Esophagus mucosa (tissue), 1 donor: Measurements from ENCODE around the gene TBC1D28. TPM values are rescaled to one million over a fixed set of nuclear protein-coding genes. Genes with fewer than 3 reads are reported as not detected.
"Not testable (repeated sequence)": the region's sequence is repeated elsewhere in the genome, so short reads cannot be mapped to it uniquely, and the experiment has no call there.

Source experiments
- ATAC-seq: fragments of 200-7000 bp; cut with Tn5 transposase; one replicate; pipeline ENCODE4 v1.9.1; 2020
- total RNA-seq: library from RNA; stranded (reverse); gene quantifications from one replicate; pipeline ENCODE4 v1.2.4, GENCODE V29; 2023
- donor health status: DM: yes; HTN: yes; CAD: no.

Gene TBC1D28
- total RNA-seq = not detected

DNA sequence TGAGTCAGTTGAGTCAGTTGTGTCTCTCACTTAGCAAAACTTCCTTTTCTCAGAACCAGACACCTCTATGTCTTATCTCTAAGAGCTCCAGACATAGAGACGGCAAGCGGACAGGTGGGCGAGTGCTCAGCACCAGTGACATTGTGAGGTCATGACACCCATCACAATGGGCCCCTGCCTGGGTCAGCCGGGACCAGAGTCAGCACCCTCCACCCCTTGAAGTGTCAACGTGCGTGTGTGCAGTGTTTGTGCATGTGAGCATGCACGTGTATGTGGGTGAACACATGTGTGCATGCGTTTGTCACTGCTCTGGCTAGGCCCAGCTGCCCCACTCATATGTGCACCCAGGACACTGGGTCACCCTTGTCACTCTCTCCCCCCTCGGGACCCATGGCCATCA, at the start of gene TBC1D28:
Gene TBC1D28, minus strand, starts transcription at position 101 of the 400 bp plus-strand sequence. CDS start 3,039 bp downstream, outside the sequence.
- ATAC-seq = not testable (repeated sequence)

DNA sequence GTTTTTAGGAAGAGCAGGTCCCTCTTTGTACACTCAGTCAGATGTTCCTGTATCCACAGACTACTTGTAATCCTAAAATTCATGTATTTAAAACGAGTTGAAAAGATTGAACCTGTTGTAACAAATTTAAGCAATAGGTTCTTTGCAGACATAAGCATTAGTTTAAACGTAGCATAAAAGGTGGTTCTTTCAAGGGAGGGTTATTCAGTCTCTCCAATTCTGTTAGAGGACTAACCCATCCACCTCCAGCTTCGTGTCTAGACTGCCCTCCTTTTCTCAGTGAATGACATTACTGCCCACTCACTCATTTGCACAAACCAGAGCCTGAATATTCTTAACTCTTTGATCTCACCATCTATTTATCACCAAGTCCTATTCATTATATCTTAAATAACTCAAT, 38.5 kb upstream of the TBC1D28 start:
- ATAC-seq = not testable (repeated sequence)

DNA sequence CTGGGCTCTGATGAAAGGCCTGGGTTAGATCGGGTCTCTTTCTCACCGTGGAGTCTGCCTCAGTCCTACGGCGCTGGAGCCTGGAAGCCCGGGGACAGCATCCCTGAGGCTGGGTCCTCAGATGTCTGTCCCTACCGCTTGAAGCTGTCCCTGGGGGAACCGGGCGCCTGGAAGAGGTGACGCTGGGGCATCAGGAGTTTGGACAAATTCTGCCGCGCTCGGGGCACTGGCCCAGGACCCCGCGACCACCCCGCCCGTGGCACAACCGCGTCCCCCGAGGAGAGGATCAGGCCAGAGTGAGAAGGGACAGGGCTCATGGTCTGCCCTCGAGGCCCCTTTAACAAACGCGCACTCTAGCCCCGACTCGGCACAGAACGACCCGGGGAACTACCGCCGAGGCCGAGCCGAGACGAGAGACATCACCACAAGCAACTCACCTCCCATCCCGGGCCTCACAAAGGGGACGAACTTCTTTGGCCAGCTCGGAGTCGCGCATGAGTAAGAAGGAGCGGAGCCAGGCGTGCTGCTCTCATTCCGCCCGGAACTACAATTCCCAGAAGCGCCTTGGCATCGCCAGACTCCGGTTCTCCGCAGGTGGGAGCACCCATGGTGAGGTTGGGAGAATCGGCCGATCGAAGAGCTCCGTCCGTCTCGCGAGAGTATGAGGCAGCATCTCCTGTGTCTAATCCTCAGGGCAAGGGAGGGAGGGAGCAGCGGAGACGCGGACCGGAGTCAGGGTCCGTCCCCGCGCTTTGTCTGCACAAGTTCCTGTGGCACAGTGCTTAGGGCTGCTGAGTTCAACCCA, 37.8 kb upstream of the TBC1D28 start, which contains the start of gene FOXO3B:
Gene FOXO3B, minus strand, starts transcription at position 548 of the 805 bp plus-strand sequence. CDS start 663 bp downstream, outside the sequence.
- ATAC-seq = peak; percentile 93

DNA sequence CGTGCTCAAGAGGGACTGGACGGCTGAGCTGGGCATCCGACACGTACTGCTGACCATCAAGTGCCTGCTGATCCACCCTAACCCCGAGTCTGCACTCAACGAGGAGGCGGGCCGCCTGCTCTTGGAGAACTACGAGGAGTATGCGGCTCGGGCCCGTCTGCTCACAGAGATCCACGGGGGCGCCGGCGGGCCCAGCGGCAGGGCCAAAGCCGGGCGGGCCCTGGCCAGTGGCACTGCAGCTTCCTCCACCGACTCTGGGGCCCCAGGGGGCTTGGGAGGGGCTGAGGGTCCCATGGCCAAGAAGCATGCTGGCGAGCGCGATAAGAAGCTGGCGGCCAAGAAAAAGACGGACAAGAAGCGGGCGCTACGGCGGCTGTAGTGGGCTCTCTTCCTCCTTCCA, 33.2 kb upstream of the TBC1D28 start:
- ATAC-seq = not testable (repeated sequence)

DNA sequence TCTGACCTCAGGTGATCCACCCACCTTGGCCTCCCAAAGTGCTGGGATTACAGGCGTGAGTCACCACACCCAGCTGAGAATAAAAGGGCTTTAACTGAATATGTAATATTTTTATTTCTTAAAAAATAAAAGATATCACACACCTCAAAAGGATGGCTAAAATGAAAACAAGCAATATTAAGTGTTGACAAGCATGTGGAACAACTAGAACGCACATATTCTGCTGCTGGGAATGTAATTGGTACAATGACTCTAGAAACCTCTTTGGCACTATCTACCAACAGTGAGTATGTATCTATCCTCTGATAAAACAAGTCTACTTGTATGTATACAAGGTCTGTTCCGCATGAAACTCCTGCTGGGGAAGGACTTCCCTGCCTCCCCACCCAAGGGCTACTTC, 32.7 kb upstream of the TBC1D28 start:
- ATAC-seq = not testable (repeated sequence)

DNA sequence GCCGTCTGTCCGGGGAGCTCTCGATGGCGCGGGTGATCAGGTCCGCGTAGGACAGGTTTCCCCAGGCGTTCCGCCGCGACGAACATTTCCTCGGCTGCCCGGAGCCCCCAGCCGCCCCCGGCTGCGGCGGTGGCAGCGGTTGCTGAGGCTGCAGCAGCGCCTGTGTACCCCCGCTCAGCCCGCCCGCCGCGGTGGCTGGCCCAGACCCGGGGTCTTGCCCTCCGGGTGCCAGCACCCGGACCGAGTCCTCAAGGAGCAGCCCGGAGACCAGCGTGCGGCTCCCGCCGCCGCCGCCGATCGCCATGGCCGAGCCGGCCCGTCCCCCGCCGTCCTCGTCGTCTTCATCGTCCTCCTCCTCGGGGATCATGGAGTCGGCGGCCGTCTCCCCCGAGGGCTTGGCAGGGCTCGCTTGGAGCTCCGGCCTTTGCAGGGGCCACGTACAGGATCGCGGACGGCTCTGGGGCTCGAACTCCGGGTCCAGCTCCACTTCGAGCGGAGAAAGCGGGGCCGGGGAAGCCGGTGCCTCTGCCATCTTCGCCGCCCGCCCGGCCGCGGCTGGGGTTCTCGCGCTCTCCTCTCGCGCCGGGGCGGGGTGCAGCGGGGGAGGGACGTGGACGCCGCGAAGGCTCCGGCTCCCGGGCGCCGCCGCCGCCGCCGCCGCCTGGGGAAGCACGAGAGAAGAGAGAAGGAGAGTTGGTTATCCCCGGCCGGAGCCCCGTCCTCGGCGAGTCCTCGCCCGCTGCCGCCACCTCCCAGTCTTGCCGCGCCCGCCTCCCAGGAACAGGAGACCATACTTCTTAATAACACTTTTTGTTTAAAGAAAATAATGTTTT, 28.4 kb upstream of the TBC1D28 start:
- ATAC-seq = peak; percentile 52

DNA sequence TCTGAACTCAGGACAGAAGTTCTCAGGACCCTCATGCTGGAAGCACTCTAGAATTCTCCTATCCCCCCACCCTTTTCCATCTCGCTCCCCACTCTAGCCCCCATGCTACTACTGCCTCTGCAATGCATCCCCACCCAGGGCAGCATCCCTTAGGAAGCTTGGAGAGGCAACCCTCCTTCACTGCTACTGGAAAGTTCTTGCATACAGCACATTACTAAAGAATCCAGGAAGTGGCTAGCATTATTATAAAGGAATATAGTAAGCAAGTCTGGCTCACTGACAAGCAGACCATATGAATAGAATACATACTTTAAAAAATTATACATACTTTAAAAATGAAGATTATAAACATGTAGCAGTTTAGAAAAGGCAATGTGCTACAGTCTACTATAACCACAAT, 24.4 kb upstream of the TBC1D28 start:
- not testable (repeated sequence) for ATAC-seq

DNA sequence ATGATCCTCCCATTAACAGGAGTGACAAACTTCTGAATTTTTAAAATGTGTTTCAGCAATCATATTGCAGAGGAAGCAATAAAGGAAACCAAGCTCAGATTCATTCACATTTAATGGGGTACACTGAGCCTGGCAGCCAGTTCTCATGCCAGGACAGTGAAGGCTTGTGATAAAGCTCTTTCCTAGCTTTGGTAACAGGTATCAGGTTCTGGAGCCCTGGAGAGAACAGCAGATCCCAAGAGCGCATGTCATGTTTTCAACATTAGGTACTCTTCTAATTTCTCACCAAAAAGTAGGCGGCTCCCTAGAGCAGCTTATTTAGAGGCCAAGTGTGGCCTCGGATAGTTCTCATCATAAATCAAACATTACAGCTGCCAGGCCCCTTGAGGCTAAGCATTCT, 23.3 kb upstream of the TBC1D28 start:
- ATAC-seq = not testable (repeated sequence)

DNA sequence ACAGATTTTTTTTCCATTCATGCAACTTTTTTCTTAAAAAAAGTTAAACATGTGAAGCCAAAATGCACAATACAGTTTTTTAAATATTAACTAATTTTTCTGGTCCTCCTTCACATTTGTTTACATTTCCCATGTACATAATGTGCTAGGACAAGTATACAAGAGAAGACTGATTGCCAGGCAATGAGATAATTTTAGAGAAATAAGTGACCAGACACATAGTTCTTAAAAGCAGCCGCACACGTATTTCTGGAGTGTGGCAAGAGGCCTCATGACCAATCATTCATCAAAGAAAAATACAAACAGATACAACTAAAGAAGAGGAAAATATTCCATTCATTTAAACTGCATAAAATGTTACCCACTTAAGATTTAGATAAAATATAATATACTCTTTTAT, 22.1 kb upstream of the TBC1D28 start:
- ATAC-seq = not testable (repeated sequence)

DNA sequence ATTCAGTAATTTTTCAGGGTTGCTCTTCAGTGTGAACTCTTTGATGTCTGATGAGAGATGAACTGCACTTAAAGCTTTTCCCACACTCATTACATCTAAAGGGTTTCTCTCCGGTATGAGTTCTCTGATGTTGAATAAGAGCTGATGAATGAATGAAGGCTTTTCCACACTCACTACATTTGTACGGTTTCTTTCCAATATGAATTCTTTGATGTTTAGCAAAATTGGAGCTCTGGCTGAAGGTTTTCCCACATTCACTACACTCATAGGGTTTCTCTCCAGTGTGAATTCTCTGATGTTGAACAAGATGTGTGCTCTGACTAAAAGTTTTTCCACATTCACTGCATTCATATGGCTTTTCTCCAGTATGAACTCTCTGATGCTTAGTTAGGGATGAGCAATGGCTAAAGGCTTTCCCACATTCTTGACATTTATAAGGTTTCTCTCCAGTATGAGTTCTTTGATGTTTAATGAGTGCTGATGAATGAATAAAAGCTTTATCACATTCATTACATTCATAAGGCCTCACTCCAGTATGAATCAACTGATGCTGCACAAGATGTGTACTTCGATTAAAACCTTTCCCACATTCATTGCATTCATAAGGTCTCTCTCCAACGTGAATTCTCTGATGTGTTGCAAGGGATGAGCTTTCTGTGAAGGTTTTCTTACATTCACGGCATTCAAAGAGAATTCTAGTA, 17.9 kb upstream of the TBC1D28 start:
- not testable (repeated sequence) for ATAC-seq

DNA sequence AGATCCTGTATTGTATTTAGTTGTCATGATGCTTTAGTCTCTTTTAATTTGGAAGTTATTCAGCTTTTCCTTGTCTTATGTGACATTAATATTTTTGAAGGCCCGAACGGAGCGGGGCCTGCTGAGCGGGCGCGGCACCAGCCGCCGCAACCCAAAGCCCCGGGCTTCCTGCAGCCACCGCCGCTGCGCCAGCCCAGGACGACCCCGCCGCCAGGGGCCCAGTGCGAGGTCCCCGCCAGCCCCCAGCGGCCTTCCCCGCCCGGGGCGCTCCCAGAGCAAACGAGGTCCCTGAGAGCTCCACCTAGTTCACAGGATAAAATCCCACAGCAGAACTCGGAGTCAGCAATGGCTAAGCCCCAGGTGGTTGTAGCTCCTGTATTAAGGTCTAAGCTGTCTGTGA, 5.9 kb upstream of the TBC1D28 start:
- not testable (repeated sequence) for ATAC-seq

DNA sequence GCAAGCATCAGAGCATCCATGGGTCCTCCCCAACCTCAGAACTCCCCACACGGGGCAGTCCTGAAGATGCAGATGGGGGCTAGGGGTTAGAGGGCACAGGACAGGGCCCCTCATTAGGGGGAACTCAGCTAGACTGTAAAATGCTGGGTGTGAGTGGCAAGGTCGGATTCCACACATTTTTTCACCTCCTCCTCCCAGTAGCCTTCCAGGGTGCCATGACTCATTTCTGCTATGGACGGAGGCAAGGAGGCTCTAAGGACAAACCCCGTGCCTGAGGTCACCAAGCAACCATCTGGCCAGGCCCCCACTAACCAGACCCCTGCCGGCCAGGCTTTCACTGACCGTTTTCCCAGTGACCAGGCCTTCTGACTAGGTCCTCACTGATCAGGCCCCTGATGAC, 1.1 kb downstream of the TBC1D28 start:
- ATAC-seq = not testable (repeated sequence)

DNA sequence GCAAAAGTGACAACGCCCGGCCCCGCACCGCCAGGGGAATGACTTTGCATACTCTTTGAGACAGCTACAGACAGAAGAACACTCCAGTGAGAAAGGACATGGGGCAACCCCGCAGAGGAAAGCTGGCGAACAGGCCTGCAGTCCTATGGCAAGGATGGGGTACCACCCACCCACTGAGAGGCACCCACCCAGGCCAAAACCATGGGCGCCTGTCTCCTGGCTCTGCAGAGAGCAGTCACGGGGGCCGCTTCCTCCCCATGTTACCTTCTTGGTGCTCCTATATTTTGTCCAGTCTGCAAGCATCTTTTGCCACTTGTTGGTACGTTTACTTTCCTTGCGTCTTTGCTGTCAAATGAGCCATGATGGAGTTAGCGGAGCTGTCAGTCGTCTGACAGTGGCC, 5.8 kb downstream of the TBC1D28 start:
- ATAC-seq = not testable (repeated sequence)

DNA sequence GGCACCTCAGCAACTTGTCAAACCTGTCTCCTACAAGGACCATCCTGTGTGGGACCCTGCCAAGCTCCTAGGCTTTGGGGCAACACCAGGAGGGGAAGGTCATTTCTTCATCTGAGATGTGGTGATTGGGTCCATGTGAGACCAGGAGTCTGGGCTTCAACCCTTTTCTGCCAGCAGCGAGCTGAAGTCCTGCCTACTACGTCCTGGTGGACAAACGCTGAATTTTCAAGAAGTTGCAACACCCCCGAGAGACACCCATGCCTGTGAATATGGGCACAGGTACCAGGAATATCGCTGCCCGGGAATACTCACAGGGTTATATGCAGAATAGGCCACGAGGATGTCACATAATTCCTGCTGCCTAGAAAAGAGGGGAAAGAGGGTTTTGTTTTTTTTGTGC, 8.0 kb downstream of the TBC1D28 start:
- ATAC-seq = not testable (repeated sequence)

DNA sequence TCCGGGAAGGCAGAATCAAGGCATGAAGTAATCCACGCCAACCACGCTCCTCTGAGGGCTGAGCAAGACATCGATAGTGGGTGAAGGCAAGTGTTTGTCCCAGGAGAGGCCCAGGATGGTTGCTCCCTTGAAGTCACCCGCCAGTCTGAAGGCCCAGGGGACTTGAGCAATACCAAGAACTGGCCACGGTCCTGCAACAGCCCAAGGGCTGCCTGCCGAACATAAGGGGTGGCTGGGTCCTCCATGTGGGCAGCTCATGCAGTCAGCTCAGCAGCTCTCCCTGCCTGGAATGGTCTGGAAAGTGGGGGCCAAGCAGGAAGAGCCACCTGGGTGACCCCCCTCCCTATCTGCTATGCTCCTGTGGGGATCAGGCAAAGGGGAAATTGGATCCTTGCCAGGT, 8.4 kb downstream of the TBC1D28 start:
- ATAC-seq = not testable (repeated sequence)

DNA sequence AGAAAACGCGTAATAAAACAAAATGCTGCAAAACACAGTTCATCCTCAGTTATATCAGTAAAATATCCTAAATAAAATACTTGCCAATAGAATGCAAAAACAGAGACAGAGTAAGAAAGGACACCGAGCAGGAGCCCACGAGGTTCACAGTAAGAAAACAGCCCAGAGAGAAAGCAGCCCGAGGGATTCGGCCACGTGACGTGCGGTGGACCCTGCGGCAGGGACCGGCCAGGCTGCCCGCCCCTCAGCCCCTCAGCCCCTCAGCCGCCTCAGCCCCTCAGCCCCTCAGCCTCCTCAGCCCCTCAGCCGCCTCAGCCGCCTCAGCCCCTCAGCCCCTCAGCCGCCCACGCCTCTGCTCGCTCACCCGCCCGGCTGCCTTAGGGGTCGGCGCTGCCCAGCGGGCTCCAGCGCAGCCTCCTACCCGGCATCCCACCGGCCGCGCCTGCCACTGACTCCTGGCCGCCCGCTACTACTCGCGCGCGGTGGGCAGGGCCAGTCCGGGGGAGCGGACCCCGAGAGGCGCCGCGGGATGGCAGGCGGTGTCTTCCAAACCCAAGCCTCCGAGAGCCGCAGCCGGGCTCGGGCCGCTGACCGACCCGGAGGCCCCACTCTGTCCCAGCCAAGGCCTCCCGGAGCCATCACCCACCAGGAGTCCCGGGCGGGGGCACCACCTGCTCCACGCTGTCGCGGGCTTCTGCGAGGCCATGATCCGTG, 9.5 kb downstream of the TBC1D28 start:
- not testable (repeated sequence) for ATAC-seq

DNA sequence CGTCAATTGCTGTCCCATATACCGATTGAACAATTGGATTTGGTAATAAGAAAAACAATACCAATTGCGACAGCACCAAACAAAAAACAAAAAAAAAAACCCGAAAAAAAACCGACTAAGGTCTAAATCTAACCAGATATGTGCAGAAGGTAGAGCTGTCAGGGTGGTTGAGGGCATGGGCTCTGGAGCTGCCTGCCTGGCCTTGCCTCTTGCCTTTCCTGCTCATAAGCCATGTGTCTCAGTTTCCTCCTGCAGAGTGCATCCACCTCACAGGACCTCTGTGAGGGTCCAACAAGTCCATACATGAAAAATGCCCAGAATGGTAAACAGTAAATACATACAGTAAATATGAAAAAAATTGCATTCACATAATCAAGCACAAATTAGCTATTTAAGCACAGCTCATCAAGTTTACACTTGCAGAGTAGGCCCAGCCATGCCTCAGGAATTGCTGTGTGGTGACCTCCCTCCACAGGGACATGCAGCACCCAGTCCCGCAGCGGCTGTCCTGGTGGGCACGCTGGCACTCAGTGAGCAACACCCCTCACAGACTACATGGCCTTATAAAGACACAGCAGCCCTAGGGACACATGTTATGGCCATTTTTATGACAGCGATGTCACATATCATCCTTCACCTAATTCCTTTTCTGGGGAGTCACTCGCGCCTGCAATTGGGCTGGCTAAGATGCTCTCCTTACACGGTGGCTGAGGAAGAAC, 17.9 kb downstream of the TBC1D28 start:
- no peak for ATAC-seq

DNA sequence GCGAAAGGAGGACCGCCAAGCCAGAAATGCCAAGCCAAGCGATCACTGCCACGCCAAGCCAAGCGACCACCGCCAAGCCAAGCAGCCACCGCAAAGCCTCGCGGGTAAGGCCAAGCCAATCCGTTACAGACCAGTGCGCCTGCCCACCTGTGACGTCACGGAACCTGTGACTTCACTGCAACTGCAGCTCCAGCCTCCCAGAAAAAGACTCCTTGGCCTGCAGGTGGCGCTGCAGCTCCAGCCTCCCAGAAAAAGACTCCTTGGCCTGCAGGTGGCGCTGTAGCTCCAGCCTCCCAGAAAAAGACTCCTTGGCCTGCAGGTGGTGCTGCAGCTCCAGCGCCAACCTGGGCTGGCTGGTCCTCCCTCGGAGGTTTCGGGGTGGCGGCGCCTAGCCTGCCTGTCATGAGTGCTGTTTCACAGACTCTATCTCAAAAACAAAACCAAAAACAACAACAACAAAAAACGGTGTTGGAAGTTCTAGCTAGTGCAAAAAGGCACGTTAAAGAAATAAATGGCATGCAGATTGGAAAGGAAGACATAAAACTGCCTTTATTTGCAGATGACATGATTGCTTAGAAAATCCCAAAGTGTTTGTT, 18.6 kb downstream of the TBC1D28 start:
- peak; percentile 92 for ATAC-seq

DNA sequence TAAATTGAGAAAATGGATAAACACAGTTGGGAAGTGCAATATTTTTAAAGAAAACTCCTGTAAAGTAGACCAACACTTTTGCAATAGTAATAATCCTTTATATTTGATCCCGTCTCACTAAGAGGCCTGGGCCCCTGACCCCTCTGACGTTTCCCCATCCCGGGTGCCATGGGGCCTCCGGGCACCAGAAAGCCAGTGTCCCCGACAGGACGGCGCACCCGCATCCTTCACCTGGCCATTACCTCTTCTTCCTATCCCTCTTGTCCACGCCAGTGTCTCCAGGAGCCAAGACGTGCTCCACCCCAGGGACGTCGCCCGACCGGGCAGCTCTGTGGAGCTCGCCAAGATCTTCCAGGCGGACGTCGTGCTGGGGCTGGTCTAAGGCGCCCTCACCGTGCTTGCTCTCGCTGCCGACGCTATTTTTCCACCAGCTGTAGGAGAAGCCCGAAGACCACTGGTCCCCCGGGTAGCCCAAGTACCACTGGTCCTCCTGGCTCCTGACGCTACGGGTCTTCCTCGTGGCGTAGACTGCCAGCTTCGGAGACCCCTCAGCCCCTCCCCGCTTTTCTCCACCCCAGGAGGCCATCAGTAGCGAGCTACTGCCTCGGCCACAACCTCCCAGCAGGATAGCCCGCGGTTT, 19.2 kb downstream of the TBC1D28 start:
- ATAC-seq = peak; percentile 68

DNA sequence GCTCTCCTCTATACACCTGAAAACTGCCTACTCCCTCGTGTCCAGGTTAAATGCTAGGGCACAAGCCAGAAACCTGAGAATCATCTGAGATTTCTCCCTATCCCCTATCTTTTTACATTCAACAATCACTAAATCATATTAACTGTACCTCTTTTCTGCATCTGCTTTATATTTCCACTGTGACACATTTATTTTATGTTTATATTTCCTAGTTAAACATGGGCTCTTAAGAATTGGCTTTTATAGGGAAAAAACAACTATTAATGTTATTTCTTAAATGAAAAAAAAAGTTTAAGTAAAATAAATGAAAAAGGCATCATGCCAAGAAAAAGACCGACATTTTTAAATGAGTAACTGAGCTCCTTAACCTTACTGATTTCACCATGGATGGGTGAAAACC, 26.6 kb downstream of the TBC1D28 start:
- ATAC-seq = not testable (repeated sequence)
